Epidermal melanocyte (primary cell): Measurements from ENCODE around the gene OR5M8.

Source experiments
- DNase-seq: peaks from one replicate; pipeline ENCODE4 v3.0.0; 2011; ENCODE audit warnings: low spot score; ENCODE audit not compliant: insufficient read length

Gene OR5M8

DNA sequence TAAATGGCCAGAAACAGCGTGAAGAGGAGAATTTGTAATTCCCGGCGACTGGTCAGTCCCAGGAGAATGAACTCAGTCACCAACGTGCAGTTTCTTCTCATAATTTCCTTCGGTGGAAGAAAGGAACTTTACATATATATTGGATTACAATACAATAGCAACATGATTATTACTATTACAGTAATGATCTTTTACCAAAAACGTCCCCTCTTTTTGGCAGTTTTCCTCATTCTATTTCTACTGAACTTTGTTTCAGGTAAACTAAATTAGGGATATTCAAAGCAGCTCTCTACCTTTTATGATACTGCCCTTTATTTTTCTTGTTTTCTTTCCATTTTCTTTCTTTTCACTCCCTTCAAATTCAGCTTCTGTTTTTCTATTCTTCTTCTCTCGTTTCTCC, at the start of gene OR5M8:
OR5M8 (minus strand) TSS at position 101 of the 400 bp plus-strand sequence; CDS start at position 101, 0 bp downstream.
- no peak for DNase-seq

DNA sequence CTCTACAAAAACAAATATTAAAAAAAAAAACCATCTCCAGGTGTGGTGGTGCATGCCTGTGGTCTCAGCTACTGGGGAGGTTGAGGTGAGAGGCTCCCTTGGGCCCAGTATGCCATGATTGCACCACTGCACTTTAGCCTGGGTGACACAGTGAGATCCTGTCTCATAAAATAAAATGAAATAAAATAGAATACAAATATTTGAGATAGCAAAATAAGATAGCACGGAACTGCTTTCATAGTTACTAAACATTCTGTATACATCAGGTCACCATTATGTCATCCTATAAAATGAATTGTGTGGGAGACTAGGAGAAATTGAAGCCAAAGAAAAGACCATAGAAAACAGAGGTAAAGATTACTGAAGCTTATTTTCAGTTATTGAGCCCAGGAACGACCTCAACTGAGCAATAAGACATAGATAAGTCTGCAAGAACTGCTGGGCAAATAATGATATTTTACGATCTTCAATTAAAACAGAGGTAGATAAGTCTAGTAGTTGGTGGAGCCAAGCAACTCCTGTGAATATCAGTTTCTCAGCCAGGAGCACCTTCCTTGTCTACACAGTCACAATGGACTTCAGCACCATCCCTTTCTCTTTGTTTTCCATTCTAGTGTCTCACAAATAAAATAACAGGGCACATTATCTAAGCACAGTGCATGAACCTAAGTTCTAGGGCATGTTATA, 42.0 kb upstream of the OR5M8 start:
- DNase-seq = no peak

DNA sequence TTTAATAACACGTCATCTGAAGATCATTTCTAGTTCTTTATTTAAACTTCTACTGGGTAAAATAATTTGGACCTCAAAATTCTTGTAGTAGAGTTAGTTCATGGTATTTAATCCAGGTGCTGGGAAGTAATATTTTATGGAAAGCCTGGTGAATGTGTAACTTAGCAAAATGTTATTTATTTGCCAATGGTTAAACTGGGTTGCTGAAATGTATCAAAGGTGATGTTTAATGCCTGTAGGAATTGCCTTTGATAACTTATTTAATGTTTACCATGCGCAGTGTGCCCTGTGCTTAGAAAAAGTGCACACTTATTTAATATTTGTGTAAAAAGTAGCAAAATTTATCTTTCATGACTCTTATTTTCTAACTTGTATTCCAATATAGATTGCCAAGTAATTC, 40.7 kb upstream of the OR5M8 start:
- DNase-seq = no peak

DNA sequence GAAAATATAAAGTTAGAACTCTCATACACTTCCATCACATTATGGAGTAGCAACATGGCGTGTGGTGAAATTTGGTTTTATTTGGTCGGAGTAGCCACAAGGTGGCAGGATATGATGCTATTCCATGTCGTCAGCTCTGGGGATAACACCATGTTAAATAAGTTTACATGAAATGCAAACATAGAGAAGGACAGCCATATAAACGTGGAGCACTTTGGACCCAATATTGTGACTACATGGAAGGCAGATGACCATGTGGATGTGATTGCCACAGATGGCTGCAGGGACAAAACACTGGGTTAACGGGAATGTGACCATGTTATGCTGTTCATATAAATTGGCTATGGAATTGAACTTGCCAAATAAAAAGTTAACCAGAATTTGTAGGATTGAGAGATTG, 30.8 kb upstream of the OR5M8 start:
- no peak for DNase-seq

DNA sequence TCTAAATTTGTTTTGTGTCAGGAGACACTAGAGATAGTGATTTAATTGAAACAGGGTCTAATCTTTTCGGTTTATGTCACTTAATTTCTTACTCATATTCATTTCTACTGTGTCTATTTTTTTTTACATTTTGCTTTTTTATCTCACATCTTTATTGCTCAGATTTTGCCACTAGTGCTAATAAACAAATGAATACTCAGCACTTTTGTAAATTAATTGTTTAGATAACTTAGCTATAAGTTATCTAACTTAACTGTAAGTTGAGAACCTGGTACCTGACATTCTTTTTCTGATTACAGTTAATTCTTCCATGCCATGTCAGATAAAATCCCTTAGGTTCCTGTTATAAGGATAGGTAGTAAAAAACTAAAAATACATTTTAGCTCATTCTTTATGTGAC, 22.1 kb upstream of the OR5M8 start:
- no peak for DNase-seq

DNA sequence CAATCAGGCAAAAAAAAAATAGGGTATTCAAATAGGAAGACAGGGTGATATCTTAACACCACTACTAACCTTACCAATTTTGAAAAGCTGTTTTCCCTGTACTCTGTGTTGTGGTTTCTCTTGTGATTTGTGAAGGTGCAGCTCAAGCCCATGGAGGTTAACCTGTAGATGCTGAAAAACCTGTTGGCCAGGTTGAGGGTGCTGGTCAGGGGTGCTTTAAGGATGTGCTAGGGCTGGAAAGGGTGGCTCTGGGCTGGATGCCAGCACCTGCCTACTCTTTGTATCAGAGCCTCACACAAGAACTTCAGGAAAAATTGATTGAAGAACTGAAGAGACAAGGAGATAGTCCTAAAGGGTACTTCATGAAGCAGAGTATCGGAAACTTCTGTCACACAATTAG, 18.3 kb upstream of the OR5M8 start:
- DNase-seq = no peak

DNA sequence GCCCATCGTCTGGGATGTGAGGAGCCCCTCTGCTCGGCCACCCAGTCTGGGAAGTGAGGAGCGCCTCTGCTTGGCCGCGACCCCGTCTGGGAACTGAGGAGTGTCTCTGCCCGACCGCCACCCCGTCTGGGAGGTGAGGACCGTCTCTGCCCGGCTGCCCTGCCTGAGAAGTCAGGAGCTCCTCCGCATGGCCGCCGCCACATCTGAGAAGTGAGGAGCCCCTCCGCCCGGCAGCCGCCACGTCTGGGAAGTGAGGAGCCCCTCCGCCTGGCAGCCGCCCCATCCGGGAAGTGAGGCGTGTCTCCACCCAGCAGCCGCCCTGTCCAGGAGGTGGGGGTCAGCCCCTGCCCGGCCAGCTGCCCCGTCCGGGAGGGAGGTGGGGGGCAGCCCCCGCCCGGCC, 5.8 kb upstream of the OR5M8 start:
- no peak for DNase-seq

DNA sequence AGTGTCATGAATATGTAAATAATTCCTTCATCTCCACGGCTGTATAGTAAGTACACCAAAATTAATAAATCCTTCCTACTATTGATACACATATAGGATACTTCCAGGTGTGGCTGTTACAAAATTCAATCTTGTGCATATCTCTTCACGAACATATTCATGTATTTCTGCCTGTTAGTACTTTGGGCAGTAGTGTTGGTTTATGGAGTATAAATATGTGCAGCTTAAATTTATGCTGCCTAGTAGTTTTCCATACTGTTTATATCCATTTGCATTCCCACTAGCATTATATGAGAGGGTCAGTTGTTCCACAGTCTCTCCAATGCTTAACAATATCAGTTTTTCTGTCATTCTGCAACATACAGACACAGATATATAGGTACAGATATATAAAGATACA, 3.9 kb upstream of the OR5M8 start:
- DNase-seq = no peak

DNA sequence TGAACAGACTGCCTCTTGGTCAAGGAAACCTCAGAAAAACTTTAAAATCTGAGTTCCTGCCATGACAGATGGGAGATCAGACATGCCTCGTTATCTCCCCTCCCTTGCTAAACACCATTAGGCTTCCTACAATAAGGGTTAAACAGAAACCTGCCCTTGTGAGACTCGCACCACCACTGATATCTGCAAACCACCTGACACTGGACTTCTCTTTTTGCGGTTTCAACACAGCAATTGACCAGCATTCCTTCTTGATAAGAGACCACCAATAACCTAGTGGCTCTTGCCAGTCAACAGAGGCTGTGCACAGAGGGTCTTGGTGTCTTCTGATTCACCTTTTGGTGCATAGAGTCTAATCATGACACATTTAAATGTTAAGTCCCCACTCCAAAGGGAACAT, 4.4 kb downstream of the OR5M8 start:
- no peak for DNase-seq

DNA sequence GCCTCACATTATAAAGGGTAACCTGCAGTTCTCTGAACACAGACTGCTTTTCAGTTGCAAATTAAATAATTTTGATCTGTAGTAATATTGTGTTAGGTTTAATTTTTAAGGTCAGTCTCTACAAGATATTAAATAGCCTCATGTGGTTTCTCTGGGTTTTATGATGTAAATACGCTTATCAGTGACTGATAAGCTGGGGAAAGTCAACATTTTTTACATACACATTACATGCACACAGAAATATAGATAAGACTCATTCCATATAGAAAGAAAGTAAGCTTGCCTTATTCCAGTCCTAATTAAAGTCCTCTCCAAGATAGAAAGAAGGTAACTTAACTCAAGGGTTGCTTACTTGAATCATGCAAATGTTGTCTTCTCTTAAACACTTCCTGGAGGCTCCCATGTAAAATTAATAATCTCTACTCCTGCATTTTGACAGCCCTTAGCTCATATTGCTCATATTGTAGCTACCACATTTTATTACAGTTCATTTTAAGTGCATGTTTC, 16.4 kb downstream of the OR5M8 start:
- no peak for DNase-seq

DNA sequence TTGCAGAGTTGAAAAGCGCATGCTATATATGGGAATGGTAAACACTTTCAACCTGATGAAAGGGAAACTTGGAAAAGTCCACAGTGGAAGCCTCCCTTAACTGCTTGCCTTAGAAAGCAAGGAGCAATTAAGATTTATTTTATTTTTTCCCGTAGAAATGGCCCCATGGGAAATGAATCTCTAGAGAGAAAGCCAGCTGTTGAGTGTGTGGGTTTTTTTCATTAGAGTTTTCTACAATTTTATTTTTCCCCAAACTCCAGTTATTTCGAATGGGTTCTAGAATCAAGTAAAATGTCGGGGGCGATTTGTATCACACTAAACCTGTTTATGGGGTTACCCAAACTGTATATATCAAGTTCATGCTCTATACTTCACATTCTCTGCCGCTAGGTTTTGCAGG, 17.9 kb downstream of the OR5M8 start, which contains the start of gene OR5M3:
OR5M3 (minus strand) TSS at position 101 of the 400 bp plus-strand sequence. CDS start 2,855 bp downstream, outside the sequence.
- DNase-seq = no peak

DNA sequence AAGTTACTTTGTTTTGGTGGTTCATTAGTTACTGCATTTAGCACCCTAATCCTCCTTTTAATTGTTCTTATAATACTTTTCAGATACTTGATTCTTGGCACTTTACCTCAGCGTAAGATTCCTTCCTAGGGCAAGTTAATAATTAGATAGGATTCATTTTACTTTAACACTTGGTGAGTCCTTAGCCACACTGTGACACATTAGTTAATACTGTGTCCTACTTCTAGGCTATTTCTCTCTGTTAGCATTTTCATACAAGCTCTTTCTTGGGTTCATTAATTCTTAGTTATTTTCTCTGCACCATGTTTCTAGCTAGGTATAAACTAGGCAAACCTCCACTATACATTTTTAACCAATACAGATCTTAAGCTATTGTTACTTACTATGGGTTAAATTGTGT, 34.1 kb downstream of the OR5M8 start:
- DNase-seq = no peak

DNA sequence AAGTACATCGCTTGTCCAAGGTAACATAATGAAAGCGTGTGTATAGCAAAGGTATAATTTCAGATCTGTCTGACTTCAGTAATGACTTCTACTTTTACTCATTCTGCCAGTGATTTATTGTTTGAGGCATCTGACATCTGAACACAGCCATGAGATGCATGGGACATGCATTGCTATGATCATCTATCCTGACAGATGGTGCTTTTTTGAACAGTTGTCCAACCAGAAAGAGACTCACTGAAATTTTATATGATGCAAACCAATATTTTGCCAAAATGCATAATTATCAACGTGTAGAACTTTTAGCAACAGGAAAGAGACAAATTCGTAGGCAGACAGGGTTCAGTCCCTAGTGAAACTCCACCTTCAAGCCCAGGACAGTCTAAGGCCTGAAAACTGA, 37.6 kb downstream of the OR5M8 start:
- DNase-seq = no peak
